HS-5 (cell line): Measurements from ENCODE around the gene DHRS11.
A peak's percentile ranks its signal among the peaks of the same experiment; 100 is the strongest.

ENCODE experiments used
- DNase-seq: peaks from one replicate; pipeline ENCODE4 v3.0.0-alpha.2; 2012; ENCODE audit warnings: low read depth

DHRS11 gene

GRCh38 chr17:36591434-36592315 is at the start of gene DHRS11:
TSS of gene DHRS11 (plus strand) at chr17:36591879. CDS start at chr17:36592010, 131 bp downstream.
- DNase-seq, result no peak

DNA sequence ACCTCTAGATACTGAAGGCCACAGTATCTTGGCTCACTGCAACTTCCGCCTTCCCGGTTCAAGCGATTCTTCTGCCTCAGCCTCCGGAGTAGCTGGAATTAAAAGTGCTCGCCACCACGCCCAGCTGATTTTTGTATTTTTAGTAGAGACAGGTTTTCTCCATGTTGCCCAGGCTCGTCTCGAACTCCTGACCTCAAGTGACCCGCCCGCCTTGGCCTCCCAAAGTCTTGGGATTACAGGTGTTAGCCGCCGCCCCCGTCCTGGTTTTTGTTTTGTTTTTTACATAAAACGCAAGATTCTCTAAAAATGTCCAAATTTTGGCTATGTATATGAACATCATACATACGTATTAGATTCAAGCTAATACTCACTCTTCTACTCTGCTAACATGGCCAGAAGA is 48.9 kb upstream of the DHRS11 start:
- DNase-seq, result no peak

- no peak for DNase-seq
These were observed 47.7 kb upstream of the DHRS11 start for GRCh38 chr17:36544044-36544306.

DNA sequence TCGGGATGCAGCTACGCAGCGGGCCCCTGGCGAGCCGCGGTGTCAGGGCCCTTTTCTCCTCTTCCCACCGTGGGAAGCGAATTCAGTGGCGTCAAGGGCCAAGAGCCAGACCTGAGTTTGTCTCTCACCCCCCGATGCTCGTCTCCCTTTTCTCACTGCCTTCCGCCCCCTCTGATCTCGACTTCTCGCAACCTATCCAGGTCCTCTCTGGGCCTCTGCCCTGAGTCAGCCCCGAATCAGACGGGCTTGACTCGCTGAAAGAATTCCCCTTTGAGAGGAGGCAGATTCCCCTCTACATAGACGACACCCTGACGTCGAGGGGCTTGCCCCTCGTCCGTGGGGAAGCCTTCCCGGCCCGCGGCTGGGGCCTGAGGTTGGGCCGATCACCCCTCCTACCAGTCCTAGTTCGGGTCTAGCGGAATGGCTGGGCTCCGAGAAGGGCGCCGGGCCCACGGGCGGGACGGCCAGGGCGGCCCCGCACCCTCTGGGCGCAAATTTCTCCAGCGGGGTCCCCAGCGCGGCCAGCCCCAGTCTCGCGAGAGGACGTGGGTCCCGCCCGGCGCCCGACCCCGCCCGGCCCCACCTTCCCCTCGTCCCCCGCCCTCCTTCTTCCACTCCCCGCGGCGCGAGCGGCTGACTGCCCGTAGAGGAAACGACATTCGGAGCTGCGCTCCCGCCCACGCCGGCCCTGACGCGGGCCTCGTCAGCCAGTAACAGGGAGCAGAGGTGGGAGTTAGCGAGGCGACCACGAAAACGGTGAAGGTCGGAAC is 47.2 kb upstream of the DHRS11 start, which contains the start of gene GGNBP2:
GGNBP2 (plus strand) TSS at position 613 of the 770 bp plus-strand sequence. CDS start 806 bp downstream, outside the sequence.
- DNase-seq, result no peak

DNA sequence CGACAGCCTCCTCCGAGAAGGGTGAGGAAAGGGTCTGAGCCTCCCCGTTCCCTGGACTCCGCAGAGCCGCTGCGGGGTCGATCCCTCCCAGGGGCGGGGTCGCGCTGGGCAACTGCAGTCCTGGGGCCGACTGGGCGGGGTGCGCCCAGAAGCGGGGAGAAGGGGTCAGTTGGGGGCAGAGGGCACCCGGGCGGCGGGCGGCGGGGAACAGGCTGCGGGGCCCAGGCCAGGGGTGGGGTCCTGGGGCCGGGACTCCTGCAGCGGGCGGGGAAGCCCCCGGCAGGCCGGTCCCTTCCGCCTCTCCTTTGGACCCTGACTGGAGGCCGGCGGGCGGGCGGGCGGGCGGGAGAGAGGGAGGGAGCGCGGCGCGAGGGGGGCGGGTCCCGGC is 46.6 kb upstream of the DHRS11 start:
- no peak for DNase-seq

DNA sequence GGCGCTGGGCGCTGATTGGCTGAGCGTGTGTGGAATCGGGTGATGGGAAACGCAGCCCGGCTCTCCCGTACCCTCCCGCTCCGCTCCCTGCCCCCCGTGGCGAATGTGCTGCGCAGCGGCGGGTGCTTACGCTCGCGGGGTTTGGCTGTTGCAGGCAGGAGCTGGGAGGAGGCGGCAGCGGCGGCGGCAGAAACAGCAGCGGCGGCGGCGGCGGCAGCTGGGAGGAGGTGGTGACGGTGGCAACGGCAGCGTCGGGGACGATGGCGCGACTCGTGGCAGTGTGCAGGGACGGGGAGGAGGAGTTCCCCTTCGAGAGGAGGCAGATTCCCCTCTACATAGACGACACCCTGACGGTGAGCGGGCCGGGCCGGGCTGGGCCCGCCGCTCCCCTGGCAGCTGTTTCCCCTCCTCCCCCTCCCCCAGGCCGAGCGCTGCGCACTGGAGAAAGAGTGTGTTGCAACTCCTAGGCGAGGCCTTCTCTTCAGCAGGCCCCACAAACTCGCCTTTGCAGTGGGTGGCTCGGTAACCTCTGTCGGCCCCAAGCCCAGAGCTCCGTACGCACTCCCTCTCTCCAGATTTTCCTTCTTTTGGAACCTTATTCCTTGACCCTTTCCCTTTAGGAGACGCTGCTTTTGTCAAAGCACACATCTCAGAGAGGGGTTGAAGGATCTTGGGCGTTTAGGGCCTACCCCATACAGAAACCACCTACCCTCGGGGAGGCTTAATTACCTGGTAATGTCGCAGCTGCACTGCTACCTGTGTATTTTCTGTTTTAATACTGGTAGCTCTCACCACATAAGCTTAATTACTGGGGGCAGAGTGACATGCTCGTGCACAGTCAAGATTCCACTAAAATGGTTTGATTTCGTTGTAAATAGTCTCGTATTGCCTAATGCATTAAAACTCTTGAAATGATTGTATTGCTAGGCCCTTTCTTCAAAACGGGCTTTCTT is 45.9 kb upstream of the DHRS11 start:
- peak; percentile 74 for DNase-seq

GRCh38 chr17:36546418-36547093 is 45.1 kb upstream of the DHRS11 start:
- DNase-seq, result no peak

DNA sequence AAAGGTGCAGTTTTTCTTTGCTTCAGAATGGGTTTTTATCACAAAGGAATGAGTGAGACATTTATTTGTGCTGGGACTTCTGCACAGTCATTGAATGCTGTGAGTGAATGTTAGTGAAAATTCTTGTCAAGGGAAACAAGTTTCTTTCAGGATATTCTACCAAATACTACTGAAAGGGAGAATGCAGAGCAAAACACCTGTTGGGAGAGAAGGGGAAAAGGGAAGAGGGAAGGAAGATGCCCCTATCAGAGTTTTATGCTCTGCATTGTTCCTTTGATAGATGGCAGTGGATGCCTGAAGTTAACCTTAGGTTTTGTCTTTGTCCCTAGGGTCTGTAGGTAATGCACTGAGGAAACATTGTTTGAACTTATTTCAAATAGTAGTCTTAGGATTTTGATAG is 43.9 kb upstream of the DHRS11 start:
- no peak for DNase-seq

- DNase-seq, result no peak
These were observed 40.9 kb upstream of the DHRS11 start for GRCh38 chr17:36550491-36551417.

- no peak for DNase-seq
These were observed 38.2 kb upstream of the DHRS11 start for GRCh38 chr17:36553459-36553858.

GRCh38 chr17:36566081-36566480 is 25.6 kb upstream of the DHRS11 start:
- DNase-seq, result no peak

DNA sequence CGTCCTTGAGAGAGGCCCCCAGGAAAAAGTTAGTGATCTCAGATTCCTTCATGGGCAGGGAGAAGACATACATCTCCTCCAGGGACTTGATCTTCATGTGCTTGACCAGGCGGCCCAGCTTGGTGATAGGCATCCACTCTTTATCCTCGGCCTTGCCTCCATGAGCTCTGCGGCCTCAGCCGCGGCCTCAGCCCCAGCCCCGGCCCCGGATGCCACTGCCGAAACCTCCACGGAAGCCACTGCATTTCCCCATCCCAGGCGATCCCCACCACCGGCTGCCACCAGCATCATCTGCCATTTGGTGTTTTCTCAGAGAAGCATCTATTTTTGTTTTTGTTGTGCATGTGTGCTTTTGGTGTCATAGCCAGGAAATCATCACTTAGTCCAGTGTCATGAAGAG is 16.7 kb upstream of the DHRS11 start:
- no peak for DNase-seq

GRCh38 chr17:36576793-36577192 is 14.9 kb upstream of the DHRS11 start:
- no peak for DNase-seq

DNA sequence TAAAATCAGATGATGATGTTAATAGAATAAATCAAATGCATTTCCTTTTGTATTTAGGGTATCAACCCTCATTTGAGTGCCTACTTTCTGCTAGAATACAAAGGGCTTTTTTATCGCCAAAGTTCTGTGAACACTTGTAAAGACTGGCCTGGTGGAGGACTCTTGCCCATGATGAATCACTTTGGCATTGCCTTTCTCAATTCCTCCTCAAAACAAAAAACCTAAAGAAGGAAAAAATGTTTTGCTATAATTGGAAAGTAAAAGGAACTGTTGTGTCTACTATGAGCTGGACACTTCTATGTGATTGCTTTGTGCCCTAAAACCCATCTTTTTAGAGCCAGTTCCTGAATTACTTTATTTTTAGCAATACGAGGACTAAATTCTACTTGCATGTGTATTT is 13.0 kb upstream of the DHRS11 start:
- no peak for DNase-seq

- no peak for DNase-seq
These were observed 7.9 kb upstream of the DHRS11 start for GRCh38 chr17:36583787-36584186.

DNA sequence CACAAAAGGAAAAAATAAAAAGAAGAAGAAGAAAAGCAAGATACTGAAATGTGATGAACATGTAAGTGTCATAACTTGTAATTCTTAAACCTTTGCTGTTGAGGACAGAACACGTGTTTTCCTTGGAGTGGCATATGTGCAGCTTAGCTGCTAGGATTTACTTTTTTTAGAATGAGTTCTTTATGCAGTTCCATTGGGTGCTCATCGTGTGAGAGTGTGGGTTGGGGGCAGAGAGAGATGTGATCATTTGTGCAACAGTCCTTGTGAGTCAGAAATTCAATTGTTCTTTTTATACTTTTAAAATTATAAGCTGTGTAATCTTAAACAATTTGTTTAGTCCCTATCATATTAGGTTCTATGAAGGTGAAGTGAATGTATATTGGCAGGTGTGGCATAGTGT is 5.5 kb upstream of the DHRS11 start:
- DNase-seq, result no peak

DNA sequence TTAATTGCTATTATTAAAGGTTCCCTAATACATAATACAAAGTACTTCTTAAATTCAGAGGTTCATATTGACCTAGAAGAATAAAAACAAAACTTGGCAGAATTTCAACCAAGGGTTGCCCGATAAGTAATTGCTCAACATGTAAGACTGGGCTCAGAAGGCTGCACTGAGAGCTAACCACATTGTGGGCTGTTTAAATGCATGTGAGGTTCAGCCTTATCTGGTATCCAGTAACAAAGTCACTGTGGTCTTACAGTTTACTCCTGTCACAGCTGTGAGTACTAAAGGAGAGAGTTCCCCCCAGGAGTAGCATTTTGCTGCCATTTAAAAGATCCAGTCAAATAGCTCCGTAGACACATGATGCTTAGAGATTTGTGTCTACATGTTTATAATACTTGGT is 1.6 kb upstream of the DHRS11 start:
- DNase-seq, result no peak

DNA sequence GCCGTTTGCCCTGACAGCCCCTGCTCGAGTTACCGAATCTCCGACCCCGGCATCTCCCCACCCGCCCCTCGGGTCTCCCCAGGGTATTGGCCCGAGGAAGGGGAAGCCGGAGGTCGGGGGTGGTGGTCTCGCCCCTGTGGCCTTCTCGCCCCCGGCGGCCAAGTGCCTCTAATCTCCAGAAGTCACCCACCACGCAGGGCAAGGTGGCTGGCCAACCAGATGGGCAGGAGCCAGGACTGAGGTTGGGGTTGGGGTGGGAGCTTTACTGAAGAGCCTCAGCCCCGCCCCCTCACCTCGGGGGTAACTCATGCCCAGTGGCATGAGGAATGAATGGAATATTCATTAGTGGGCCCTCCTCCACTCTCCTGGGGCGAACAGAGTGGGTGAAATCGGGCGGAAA is 637 bp downstream of the DHRS11 start:
- DNase-seq, result no peak

DNA sequence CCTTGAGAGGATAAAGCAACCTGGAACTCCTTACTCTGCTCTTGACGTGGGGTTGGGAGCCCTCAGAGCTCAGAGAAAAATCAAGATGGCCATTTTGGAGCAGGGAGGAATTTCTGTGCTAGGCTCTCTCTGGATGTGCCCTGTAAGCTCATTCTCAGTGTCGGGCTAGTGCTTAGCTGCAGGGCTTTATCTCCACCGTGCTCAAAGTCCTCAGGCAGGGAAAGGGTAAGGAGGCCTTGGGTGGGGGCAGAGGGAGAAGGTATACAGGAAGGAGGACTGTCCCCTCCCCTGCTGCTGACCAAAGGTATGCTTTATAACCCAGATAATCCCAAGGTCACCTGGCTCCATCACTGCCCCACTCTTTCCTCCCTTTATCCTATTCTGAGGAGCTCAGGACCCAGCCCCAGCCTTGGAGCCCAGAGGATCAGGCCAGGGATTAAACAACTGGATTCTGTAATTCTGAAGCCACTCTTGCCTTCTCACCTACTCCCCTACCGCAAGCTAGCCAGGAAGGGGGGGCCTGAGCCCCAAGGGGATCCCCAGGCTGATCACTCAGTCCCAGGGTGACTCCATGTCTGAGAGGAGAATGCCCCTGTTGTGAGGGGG is 1.1 kb downstream of the DHRS11 start:
- no peak for DNase-seq

- DNase-seq, result no peak
These were observed 2.1 kb downstream of the DHRS11 start for GRCh38 chr17:36593656-36594316.
